H9 (cell line): Measurements from ENCODE around the gene TRAF3IP1. TPM values are rescaled to one million over a fixed set of nuclear protein-coding genes. Genes with fewer than 3 reads are reported as not detected.

ENCODE experiments used
- DNase-seq: peaks from one replicate; pipeline ENCODE4 v3.0.0-alpha.2; 2017
- H2AFZ ChIP-seq: one replicate; pipeline ENCODE4 v1.6.1; 2013; ENCODE audit warnings: mild to moderate bottlenecking, low read length, control low read depth, moderate library complexity
- H2AK5ac ChIP-seq: 2 replicates; pipeline ENCODE4 v1.6.1; 2013; ENCODE audit warnings: low read length, control low read depth, mixed read lengths; ENCODE audit not compliant: insufficient read length
- H2BK120ac ChIP-seq: one replicate; pipeline ENCODE4 v1.6.1; 2013; ENCODE audit warnings: low read depth, mild to moderate bottlenecking, low read length, control low read depth, inconsistent platforms; ENCODE audit not compliant: poor library complexity, severe bottlenecking
- H2BK12ac ChIP-seq: 2 replicates; pipeline ENCODE4 v1.6.1; 2013; ENCODE audit warnings: low read length, control low read depth, mixed read lengths, low read depth; ENCODE audit not compliant: insufficient read length
- H2BK15ac ChIP-seq: 2 replicates; pipeline ENCODE4 v1.6.1; 2013; ENCODE audit warnings: low read depth, low read length, control low read depth
- H2BK20ac ChIP-seq: one replicate; pipeline ENCODE4 v1.6.1; 2013; ENCODE audit warnings: low read depth, mild to moderate bottlenecking, low read length, control low read depth, inconsistent platforms; ENCODE audit not compliant: poor library complexity, severe bottlenecking
- H2BK5ac ChIP-seq: 2 replicates; pipeline ENCODE4 v1.6.1; 2013; ENCODE audit warnings: low read length, control low read depth, mixed read lengths; ENCODE audit not compliant: insufficient read length
- H3K14ac ChIP-seq: 2 replicates; pipeline ENCODE4 v1.6.1; 2013; ENCODE audit warnings: low read length, control low read depth; ENCODE audit not compliant: insufficient read depth
- H3K18ac ChIP-seq: 2 replicates; pipeline ENCODE4 v1.6.1; 2013; ENCODE audit warnings: low read depth, mild to moderate bottlenecking, mixed read lengths, low read length, control low read depth; ENCODE audit not compliant: insufficient read length
- H3K23ac ChIP-seq: 2 replicates; pipeline ENCODE4 v1.6.1; 2013; ENCODE audit warnings: low read length, control low read depth, mixed read lengths, low read depth; ENCODE audit not compliant: insufficient read length
- H3K23me2 ChIP-seq: 2 replicates; pipeline ENCODE4 v1.6.1; 2013; ENCODE audit warnings: low read depth, mild to moderate bottlenecking, mixed read lengths, low read length, control low read depth; ENCODE audit not compliant: insufficient read length, poor library complexity, severe bottlenecking
- H3K27ac ChIP-seq: 2 replicates; pipeline ENCODE4 v1.5.1; 2013; ENCODE audit warnings: low read length, control low read depth, mixed read lengths, low read depth; ENCODE audit not compliant: insufficient read length
- H3K27me3 ChIP-seq: 2 replicates; pipeline ENCODE4 v1.6.1; 2013; ENCODE audit warnings: low read length, control low read depth, inconsistent platforms; ENCODE audit not compliant: insufficient read depth
- H3K4ac ChIP-seq: 2 replicates; pipeline ENCODE4 v1.6.1; 2013; ENCODE audit warnings: low read depth, mild to moderate bottlenecking, control low read depth, inconsistent platforms, low read length, moderate library complexity
- H3K4me1 ChIP-seq: 2 replicates; pipeline ENCODE4 v1.6.1; 2013; ENCODE audit warnings: low read length, control low read depth, inconsistent platforms; ENCODE audit not compliant: insufficient read depth
- H3K4me2 ChIP-seq: 2 replicates; pipeline ENCODE4 v1.6.1; 2013; ENCODE audit warnings: low read length, control low read depth, mixed read lengths; ENCODE audit not compliant: insufficient read length, insufficient read depth
- H3K56ac ChIP-seq: 2 replicates; pipeline ENCODE4 v1.6.1; 2013; ENCODE audit warnings: low read depth, mild to moderate bottlenecking, mixed read lengths, low read length, control low read depth; ENCODE audit not compliant: insufficient read length
- H3K79me1 ChIP-seq: 2 replicates; pipeline ENCODE4 v1.6.1; 2013; ENCODE audit warnings: low read depth, mild to moderate bottlenecking, moderate library complexity, low read length, control low read depth, inconsistent platforms; ENCODE audit not compliant: insufficient read depth, poor library complexity, severe bottlenecking
- H3K79me2 ChIP-seq: 2 replicates; pipeline ENCODE4 v1.6.1; 2013; ENCODE audit warnings: low read length, control low read depth, inconsistent platforms; ENCODE audit not compliant: insufficient read depth
- H3K9ac ChIP-seq: 2 replicates; pipeline ENCODE4 v1.6.1; 2013; ENCODE audit warnings: low read length, control low read depth, mixed read lengths; ENCODE audit not compliant: insufficient read length; ENCODE audit errors: extremely low read depth
- H3K9me3 ChIP-seq: one replicate; pipeline ENCODE4 v1.6.1; 2013; ENCODE audit warnings: low read depth, low read length, inconsistent platforms; ENCODE audit not compliant: control insufficient read depth
- H3T11ph ChIP-seq: one replicate; pipeline ENCODE4 v1.6.1; 2013; ENCODE audit warnings: mild to moderate bottlenecking, low read length, control low read depth, inconsistent platforms
- H4K20me1 ChIP-seq: one replicate; pipeline ENCODE4 v1.6.1; 2013; ENCODE audit not compliant: control insufficient read depth, insufficient read length, insufficient read depth
- H4K5ac ChIP-seq: 2 replicates; pipeline ENCODE4 v1.6.1; 2013; ENCODE audit warnings: low read depth, mild to moderate bottlenecking, mixed read lengths, low read length, control low read depth; ENCODE audit not compliant: insufficient read length
- H4K8ac ChIP-seq: replicated peaks from 2 replicates; pipeline ENCODE4 v1.6.1; 2013; ENCODE audit warnings: low read length, control low read depth, mixed read lengths, low read depth; ENCODE audit not compliant: insufficient read length
- H4K91ac ChIP-seq: 2 replicates; pipeline ENCODE4 v1.6.1; 2013; ENCODE audit warnings: low read depth, mild to moderate bottlenecking, moderate library complexity, mixed read lengths, low read length, control low read depth; ENCODE audit not compliant: insufficient read length
- H3K27ac Mint-ChIP-seq, 3 experiments: 2 replicates in 2 of 3; 3 replicates in 1 of 3; pipeline ENCODE4 v1.8.0; 2020 to 2021; ENCODE audit warnings: mixed read lengths in 3 of 3, mild to moderate bottlenecking in 1 of 3, moderate library complexity in 1 of 3
- H3K27me3 Mint-ChIP-seq: 2 replicates; pipeline ENCODE4 v1.8.0; 2021; ENCODE audit warnings: low read depth, mild to moderate bottlenecking, moderate library complexity, mixed read lengths
- H3K36me3 Mint-ChIP-seq, 3 experiments: 2 replicates in 2 of 3; 3 replicates in 1 of 3; pipeline ENCODE4 v1.8.0; 2020 to 2021; ENCODE audit warnings: low read depth in 3 of 3, mixed read lengths in 3 of 3; ENCODE audit not compliant: insufficient read depth in 1 of 3
- H3K4me1 Mint-ChIP-seq, 2 experiments: 2 replicates each; pipeline ENCODE4 v1.8.0; 2020; ENCODE audit warnings: mixed read lengths in 2 of 2
- H3K4me3 Mint-ChIP-seq, 2 experiments: 2 replicates in 1 of 2; 3 replicates in 1 of 2; pipeline ENCODE4 v1.8.0; 2020 to 2021; ENCODE audit warnings: mild to moderate bottlenecking in 2 of 2, mixed read lengths in 2 of 2, moderate library complexity in 1 of 2
- H3K9me3 Mint-ChIP-seq, 2 experiments: 2 replicates in 1 of 2; 3 replicates in 1 of 2; pipeline ENCODE4 v1.8.0; 2020; ENCODE audit warnings: mild to moderate bottlenecking in 2 of 2, mixed read lengths in 2 of 2, moderate library complexity in 1 of 2
- CTCF ChIP-seq: fragments of 200-600 bp; sonication (generic); conservative IDR thresholded peaks from 3 replicates; pipeline ENCODE4 v1.8.0; 2021; ENCODE audit warnings: antibody characterized with exemption, mild to moderate bottlenecking
- WGBS: extraction: QIAGEN DNeasy Blood & Tissue Kit; methylation state at CpG from one replicate; pipeline ENCODE4 v1.1.7; 2013; ENCODE audit warnings: missing lambda C conversion rate, low lambda C conversion rate, mixed read lengths; ENCODE audit not compliant: insufficient read length; ENCODE audit errors: extremely low coverage; 5-methylcytosine and 5-hydroxymethylcytosine counted together
- total RNA-seq: library from RNA; stranded (reverse); gene quantifications from 2 replicates; pipeline ENCODE4 v1.2.1, GENCODE V29; 2021

Gene TRAF3IP1
- total RNA-seq, 1 experiment from 2014 or later, result 16.4 TPM

GRCh38 chr2:238358769-238359168 lies 38.5 kb downstream of the TRAF3IP1 start:
- peaks cover 5 to 6% of the 10 kb centered on the region in 2 experiments; a peak in 3 of 5 replicates for H3K9me3 Mint-ChIP-seq
- H3K9me3 ChIP-seq, result no peaks in the 10 kb centered on the region
- no peaks in the 10 kb centered on the region for H4K20me1 ChIP-seq
- H2AK5ac ChIP-seq, result no peak overlapping the region
- no peak overlapping the region for H2BK12ac ChIP-seq
- no peak overlapping the region for H3K4me2 ChIP-seq
- no peak overlapping the region for H2AFZ ChIP-seq
- peaks cover 16 to 29% (median 17%) of the 10 kb centered on the region in 3 experiments for H3K36me3 Mint-ChIP-seq
- H3K18ac ChIP-seq, result no peak overlapping the region
- H3K4me1 Mint-ChIP-seq, result no peaks in the 10 kb centered on the region
- no peaks in the 10 kb centered on the region for H3K79me1 ChIP-seq
- no peak overlapping the region for H2BK15ac ChIP-seq
- H2BK5ac ChIP-seq, result no peak overlapping the region
- no peak overlapping the region for H3T11ph ChIP-seq
- H4K5ac ChIP-seq, result no peak overlapping the region
- H3K23ac ChIP-seq, result no peak overlapping the region
- H2BK20ac ChIP-seq, result no peak overlapping the region
- H2BK120ac ChIP-seq, result no peak overlapping the region
- H3K4me1 ChIP-seq, result no peaks in the 10 kb centered on the region
- DNase-seq, result no peak
- H3K27me3 Mint-ChIP-seq, result no peaks in the 10 kb centered on the region
- no peak overlapping the region for H3K56ac ChIP-seq
- WGBS, result no CpG with 5 or more reads among the region's 3 CpGs
- no peak overlapping the region for H3K14ac ChIP-seq
- no peak overlapping the region for H3K27ac ChIP-seq
- no peaks in the 10 kb centered on the region for H3K23me2 ChIP-seq
- H3K9ac ChIP-seq, result no peak overlapping the region
- H4K8ac ChIP-seq, result no peak overlapping the region
- no peaks in the 10 kb centered on the region for H3K27me3 ChIP-seq
- no peak overlapping the region for H3K4me3 Mint-ChIP-seq
- TF ChIP-seq CTCF, result no peak
- H4K91ac ChIP-seq, result no peak overlapping the region
- no peaks in the 10 kb centered on the region for H3K79me2 ChIP-seq
- no peak overlapping the region for H3K27ac Mint-ChIP-seq
- no peak overlapping the region for H3K4ac ChIP-seq
